ENCODE measurements around the gene NCOA1. TPM values are rescaled to one million over a fixed set of nuclear protein-coding genes. Genes with fewer than 3 reads are reported as not detected.
"Not testable (repeated sequence)": the region's sequence is repeated elsewhere in the genome, so short reads cannot be mapped to it uniquely, and the experiment has no call there.

The NCOA1 gene
- total RNA-seq, 1 experiment from 2014 or later, result 4.1 TPM

GRCh38 chr2:24792874-24793760 lies 302.1 kb downstream of the NCOA1 start, which contains the start of the genes CENPO and PTRHD1:
Gene CENPO, plus strand, starts transcription at chr2:24793425. Its CDS starts 495 bp downstream, at chr2:24793920.
Gene PTRHD1, minus strand, starts transcription at chr2:24793391. Its CDS starts 14 bp downstream, at chr2:24793377.
- peak within 1 kb of the TSS; percentile 91 for H3K4me3 ChIP-seq (ENCODE audit: low read length)
- no peaks in the 10 kb centered on the region for H4K20me1 ChIP-seq (ENCODE audit: insufficient read depth, low read depth, low read length)
- peaks cover 41% of the 10 kb centered on the region for H3K4me1 ChIP-seq (ENCODE audit: low read length)
- peak; percentile 98 for DNase-seq
- H3K27me3 ChIP-seq (ENCODE audit: low read length), result no peaks in the 10 kb centered on the region
- H2AFZ ChIP-seq (ENCODE audit: low read length), result peak within 1 kb of the TSS; percentile 71; the same call in 1 of the 2 replicates
- H3K36me3 ChIP-seq (ENCODE audit: insufficient read depth, low read length), result peaks cover 22% of the 10 kb centered on the region; the same call in 1 of the 2 replicates
- H3K9ac ChIP-seq (ENCODE audit: low read length), result peak within 1 kb of the TSS; percentile 86
- H3K4me2 ChIP-seq (ENCODE audit: low read depth, low read length, poor library complexity, severe bottlenecking), result peak within 1 kb of the TSS; percentile 72
- H3K9me2 ChIP-seq (replicated peaks; ENCODE audit: insufficient read depth, low read length), result no peaks in the 10 kb centered on the region
- H3K79me2 ChIP-seq (ENCODE audit: low read length), result peaks cover 48% of the 10 kb centered on the region
- peak within 1 kb of the TSS; percentile 64 for H3K27ac ChIP-seq (ENCODE audit: low read length)
- H3K9me3 ChIP-seq (ENCODE audit: low read length), result no peaks in the 10 kb centered on the region

GRCh38 chr2:24793761-24794435 lies 302.8 kb downstream of the NCOA1 start:
- Histone ChIP-seq H3K36me3 (ENCODE audit: insufficient read depth, low read length) (peaks cover 22% of the 10 kb centered on the region; the same call in 1 of the 2 replicates), H3K9me3 (ENCODE audit: low read length) (no peaks in the 10 kb centered on the region), H4K20me1 (ENCODE audit: insufficient read depth, low read depth, low read length) (no peaks in the 10 kb centered on the region), H3K9me2 (replicated peaks; ENCODE audit: insufficient read depth, low read length) (no peaks in the 10 kb centered on the region), H3K27me3 (ENCODE audit: low read length) (no peaks in the 10 kb centered on the region), H2AFZ (ENCODE audit: low read length) (peak overlapping the region; percentile 62; the same call in 1 of the 2 replicates), H3K4me2 (ENCODE audit: low read depth, low read length, poor library complexity, severe bottlenecking) (peak overlapping the region; percentile 72), H3K27ac (ENCODE audit: low read length) (peak overlapping the region; percentile 64), H3K9ac (ENCODE audit: low read length) (peak overlapping the region; percentile 86), H3K4me3 (ENCODE audit: low read length) (peak overlapping the region; percentile 91), H3K4me1 (ENCODE audit: low read length) (peaks cover 41% of the 10 kb centered on the region), H3K79me2 (ENCODE audit: low read length) (peaks cover 54% of the 10 kb centered on the region)
- peak; percentile 61 for DNase-seq

GRCh38 chr2:24797644-24798043 lies 306.6 kb downstream of the NCOA1 start:
- no peak for DNase-seq
- H3K79me2 ChIP-seq (ENCODE audit: low read length), result peaks cover 64% of the 10 kb centered on the region
- H3K9me2 ChIP-seq (replicated peaks; ENCODE audit: insufficient read depth, low read length), result no peaks in the 10 kb centered on the region
- H3K9ac ChIP-seq (ENCODE audit: low read length), result no peak overlapping the region
- no peaks in the 10 kb centered on the region for H4K20me1 ChIP-seq (ENCODE audit: insufficient read depth, low read depth, low read length)
- peaks cover 13% of the 10 kb centered on the region for H3K4me1 ChIP-seq (ENCODE audit: low read length)
- H3K4me2 ChIP-seq (ENCODE audit: low read depth, low read length, poor library complexity, severe bottlenecking), result no peak overlapping the region
- no peaks in the 10 kb centered on the region for H3K27me3 ChIP-seq (ENCODE audit: low read length)
- H2AFZ ChIP-seq (ENCODE audit: low read length), result no peak overlapping the region
- peaks cover 32% of the 10 kb centered on the region; the same call in 1 of the 2 replicates for H3K36me3 ChIP-seq (ENCODE audit: insufficient read depth, low read length)
- H3K4me3 ChIP-seq (ENCODE audit: low read length), result no peak overlapping the region
- H3K27ac ChIP-seq (ENCODE audit: low read length), result no peak overlapping the region
- H3K9me3 ChIP-seq (ENCODE audit: low read length), result no peaks in the 10 kb centered on the region

- H3K4me2 ChIP-seq (ENCODE audit: low read depth, low read length, poor library complexity, severe bottlenecking); DNase-seq; H3K4me3 ChIP-seq (ENCODE audit: low read length); H3K27ac ChIP-seq (ENCODE audit: low read length); H3K27me3 ChIP-seq (ENCODE audit: low read length); H2AFZ ChIP-seq (ENCODE audit: low read length); H3K4me1 ChIP-seq (ENCODE audit: low read length); H4K20me1 ChIP-seq (ENCODE audit: insufficient read depth, low read depth, low read length); H3K9me3 ChIP-seq (ENCODE audit: low read length); H3K9me2 ChIP-seq (replicated peaks; ENCODE audit: insufficient read depth, low read length); H3K9ac ChIP-seq (ENCODE audit: low read length): not testable (repeated sequence)
- peaks cover 42% of the 10 kb centered on the region for H3K79me2 ChIP-seq (ENCODE audit: low read length)
- H3K36me3 ChIP-seq (ENCODE audit: insufficient read depth, low read length), result peaks cover 27% of the 10 kb centered on the region; the same call in 1 of the 2 replicates
Measured at GRCh38 chr2:24800487-24800886, 309.4 kb downstream of the NCOA1 start.

GRCh38 chr2:24805811-24806660 lies 315.0 kb downstream of the NCOA1 start:
- not testable (repeated sequence) for H3K9me3 ChIP-seq (ENCODE audit: low read length); DNase-seq; H3K27me3 ChIP-seq (ENCODE audit: low read length); H3K4me1 ChIP-seq (ENCODE audit: low read length); H3K9me2 ChIP-seq (replicated peaks; ENCODE audit: insufficient read depth, low read length); H2AFZ ChIP-seq (ENCODE audit: low read length); H3K9ac ChIP-seq (ENCODE audit: low read length); H3K4me2 ChIP-seq (ENCODE audit: low read depth, low read length, poor library complexity, severe bottlenecking); H4K20me1 ChIP-seq (ENCODE audit: insufficient read depth, low read depth, low read length); H3K4me3 ChIP-seq (ENCODE audit: low read length); H3K27ac ChIP-seq (ENCODE audit: low read length)
- peaks cover 53% of the 10 kb centered on the region for H3K79me2 ChIP-seq (ENCODE audit: low read length)
- H3K36me3 ChIP-seq (ENCODE audit: insufficient read depth, low read length), result peaks cover 12% of the 10 kb centered on the region

- H3K9me3 ChIP-seq (ENCODE audit: low read length), result no peaks in the 10 kb centered on the region
- H3K36me3 ChIP-seq (ENCODE audit: insufficient read depth, low read length), result peaks cover 12% of the 10 kb centered on the region
Measured at GRCh38 chr2:24806661-24807036, 315.6 kb downstream of the NCOA1 start.

GRCh38 chr2:24809316-24810007 lies 318.4 kb downstream of the NCOA1 start:
- H3K36me3 ChIP-seq (ENCODE audit: insufficient read depth, low read length), result peaks cover 17% of the 10 kb centered on the region
- no peaks in the 10 kb centered on the region for H3K27me3 ChIP-seq (ENCODE audit: low read length)
- no peak overlapping the region for H3K4me3 ChIP-seq (ENCODE audit: low read length)
- no peaks in the 10 kb centered on the region for H3K9me3 ChIP-seq (ENCODE audit: low read length)
- H3K9me2 ChIP-seq (replicated peaks; ENCODE audit: insufficient read depth, low read length), result no peaks in the 10 kb centered on the region
- H3K27ac ChIP-seq (ENCODE audit: low read length), result no peak overlapping the region
- no peak overlapping the region for H3K4me2 ChIP-seq (ENCODE audit: low read depth, low read length, poor library complexity, severe bottlenecking)
- no peak overlapping the region for H2AFZ ChIP-seq (ENCODE audit: low read length)
- no peak for DNase-seq
- peaks cover 5% of the 10 kb centered on the region; the same call in 1 of the 2 replicates for H3K4me1 ChIP-seq (ENCODE audit: low read length)
- peaks cover 81% of the 10 kb centered on the region for H3K79me2 ChIP-seq (ENCODE audit: low read length)
- no peaks in the 10 kb centered on the region for H4K20me1 ChIP-seq (ENCODE audit: insufficient read depth, low read depth, low read length)
- H3K9ac ChIP-seq (ENCODE audit: low read length), result no peak overlapping the region

More at GRCh38 chr2:24806661-24807036, 315.6 kb downstream of the NCOA1 start:
- no peak for DNase-seq
- Histone ChIP-seq H3K27ac (ENCODE audit: low read length) (no peak overlapping the region), H3K4me1 (ENCODE audit: low read length) (peaks cover 5% of the 10 kb centered on the region; the same call in 1 of the 2 replicates), H3K9ac (ENCODE audit: low read length) (no peak overlapping the region), H4K20me1 (ENCODE audit: insufficient read depth, low read depth, low read length) (no peaks in the 10 kb centered on the region), H2AFZ (ENCODE audit: low read length) (no peak overlapping the region), H3K4me2 (ENCODE audit: low read depth, low read length, poor library complexity, severe bottlenecking) (no peak overlapping the region), H3K27me3 (ENCODE audit: low read length) (no peaks in the 10 kb centered on the region), H3K9me2 (replicated peaks; ENCODE audit: insufficient read depth, low read length) (no peaks in the 10 kb centered on the region), H3K79me2 (ENCODE audit: low read length) (peaks cover 55% of the 10 kb centered on the region), H3K4me3 (ENCODE audit: low read length) (no peak overlapping the region)

All from Karpas-422 (cell line).